ENCODE measurements around the gene KRTAP4-1.
"Not testable (repeated sequence)": the region's sequence is repeated elsewhere in the genome, so short reads cannot be mapped to it uniquely, and the experiment has no call there.

Gene KRTAP4-1

GRCh38 chr17:41177727-41178271, 6.9 kb downstream of the KRTAP4-1 start, which contains the start of gene KRTAP4-2:
Gene KRTAP4-2, minus strand, starts transcription at chr17:41178221. Its CDS starts 57 bp downstream, at chr17:41178164.
- DNase-seq: no peak
- in situ Hi-C loops (cut with MboI; ENCODE audit: low pct_unique_long_range_greater_than_20kb, low sequenced_read_pairs): no loop called here

DNA sequence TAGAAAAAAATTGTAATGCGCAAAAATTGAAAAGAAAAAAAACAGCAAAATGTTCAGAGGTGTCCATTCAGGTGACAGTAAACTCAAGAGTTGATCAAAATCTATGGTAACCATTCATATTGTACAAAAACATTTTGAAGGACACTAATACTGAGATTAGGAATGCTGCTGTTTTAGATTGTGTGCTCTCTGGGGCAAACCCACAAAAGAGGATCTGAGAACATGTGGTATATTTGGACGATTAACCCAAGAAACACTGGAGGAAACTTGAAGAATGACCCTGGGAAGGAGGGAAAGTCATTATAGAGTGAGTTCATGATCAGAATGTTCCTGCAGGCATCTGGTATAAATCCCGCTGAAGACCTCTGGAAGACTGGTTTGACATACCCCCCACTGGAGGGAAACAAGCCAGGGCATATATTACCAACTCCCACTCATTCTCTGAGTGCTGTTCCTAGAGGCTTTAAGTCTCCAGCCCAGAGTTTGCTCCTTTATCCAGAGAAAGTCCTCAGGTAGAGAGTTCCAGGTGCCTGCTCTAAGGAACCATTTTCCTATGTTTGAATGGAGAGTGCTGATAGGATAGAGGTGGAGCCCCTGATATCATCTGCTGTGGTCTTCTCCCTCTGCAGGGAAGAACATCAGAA, 7.8 kb downstream of the KRTAP4-1 start:
- peak; percentile 3 for DNase-seq
- in situ Hi-C loops (cut with MboI; ENCODE audit: low pct_unique_long_range_greater_than_20kb, low sequenced_read_pairs): no loop called here

- in situ Hi-C loops (cut with MboI; ENCODE audit: low pct_unique_long_range_greater_than_20kb, low sequenced_read_pairs): no loop called here
- DNase-seq: no peak
Observed at GRCh38 chr17:41171886-41172285, 12.8 kb downstream of the KRTAP4-1 start.

DNA sequence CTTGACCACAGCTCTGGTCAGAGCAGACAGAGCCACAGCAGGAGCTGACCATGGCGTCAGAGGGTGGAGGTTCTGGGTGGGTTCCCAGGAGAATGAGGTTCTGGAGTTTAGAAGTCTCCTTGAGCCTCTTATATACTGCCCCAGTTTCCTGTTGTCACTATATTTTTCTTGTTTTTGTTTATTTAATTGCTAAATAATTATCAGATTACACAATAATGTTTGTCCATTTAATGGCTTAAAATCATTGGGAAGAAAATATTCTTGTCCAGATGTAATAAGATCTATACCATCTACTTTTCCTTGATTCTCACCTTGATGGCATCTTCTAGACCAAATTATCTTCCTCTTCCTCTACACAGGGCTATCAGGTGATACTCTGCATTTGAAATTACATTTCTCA, 16.6 kb downstream of the KRTAP4-1 start, which contains the start of gene KRTAP4-3:
TSS of gene KRTAP4-3 (minus strand) at position 101 of the 400 bp plus-strand sequence. CDS start at position 52, 49 bp downstream.
- in situ Hi-C loops (cut with MboI; ENCODE audit: low pct_unique_long_range_greater_than_20kb, low sequenced_read_pairs): no loop called here
- no peak for DNase-seq

- no peak for DNase-seq
- in situ Hi-C loops (cut with MboI; ENCODE audit: low pct_unique_long_range_greater_than_20kb, low sequenced_read_pairs): no loop called here
Observed at GRCh38 chr17:41167561-41167960, 17.1 kb downstream of the KRTAP4-1 start.

DNA sequence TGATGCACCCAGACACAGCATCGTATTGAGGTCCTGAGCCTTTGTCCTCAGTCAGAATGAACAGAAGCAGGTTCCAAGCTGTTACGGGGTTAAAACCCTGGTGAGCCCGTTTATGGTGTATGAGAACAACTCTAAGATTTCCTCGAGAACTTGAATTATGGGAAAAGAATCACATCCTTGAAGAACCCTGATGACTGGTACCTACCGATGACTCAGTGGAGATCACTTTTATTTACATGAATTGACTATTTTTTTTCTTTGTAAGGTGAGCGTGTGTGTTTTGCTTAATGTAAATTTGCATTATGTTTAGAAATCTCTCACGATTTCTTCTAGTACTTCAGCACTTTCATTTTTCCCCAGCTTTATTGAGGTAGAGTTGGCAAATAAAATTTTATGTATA, 20.9 kb downstream of the KRTAP4-1 start:
- DNase-seq: no peak
- in situ Hi-C loops (cut with MboI; ENCODE audit: low pct_unique_long_range_greater_than_20kb, low sequenced_read_pairs): no loop called here

GRCh38 chr17:41160648-41161047, 24.1 kb downstream of the KRTAP4-1 start, which contains the start of gene KRTAP4-4:
Gene KRTAP4-4, minus strand, starts transcription at chr17:41160748. Its CDS starts 57 bp downstream, at chr17:41160691.
- in situ Hi-C loops (cut with MboI; ENCODE audit: low pct_unique_long_range_greater_than_20kb, low sequenced_read_pairs): no loop called here

DNA sequence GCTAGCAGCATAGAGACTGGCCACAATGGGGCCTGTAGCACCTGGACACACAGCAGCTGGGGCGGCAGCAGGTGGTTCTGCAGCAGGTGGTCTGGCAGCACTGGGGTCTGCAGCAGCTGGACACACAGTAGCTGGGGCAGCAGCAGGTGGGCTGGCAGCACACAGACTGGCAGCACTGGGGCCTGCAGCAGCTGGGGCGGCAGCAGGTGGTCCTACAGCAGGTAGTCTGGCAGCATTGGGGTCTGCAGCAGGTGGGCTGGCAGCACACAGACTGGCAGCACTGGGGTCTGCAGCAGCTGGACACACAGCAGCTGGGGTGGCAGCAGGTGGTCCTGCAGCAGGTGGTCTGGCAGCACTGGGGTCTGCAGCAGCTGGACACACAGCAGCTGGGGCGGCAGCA, 24.5 kb downstream of the KRTAP4-1 start:
- in situ Hi-C loops (cut with MboI; ENCODE audit: low pct_unique_long_range_greater_than_20kb, low sequenced_read_pairs): not testable (repeated sequence)

More at GRCh38 chr17:41160648-41161047, 24.1 kb downstream of the KRTAP4-1 start, which contains the start of gene KRTAP4-4:
- no peak for DNase-seq

GRCh38 chr17:41153856-41154255, 30.9 kb downstream of the KRTAP4-1 start:
- in situ Hi-C loops (cut with MboI; ENCODE audit: low pct_unique_long_range_greater_than_20kb, low sequenced_read_pairs): no loop called here

More for the DNA sequence above, 24.5 kb downstream of the KRTAP4-1 start:
- DNase-seq: not testable (repeated sequence)

DNA sequence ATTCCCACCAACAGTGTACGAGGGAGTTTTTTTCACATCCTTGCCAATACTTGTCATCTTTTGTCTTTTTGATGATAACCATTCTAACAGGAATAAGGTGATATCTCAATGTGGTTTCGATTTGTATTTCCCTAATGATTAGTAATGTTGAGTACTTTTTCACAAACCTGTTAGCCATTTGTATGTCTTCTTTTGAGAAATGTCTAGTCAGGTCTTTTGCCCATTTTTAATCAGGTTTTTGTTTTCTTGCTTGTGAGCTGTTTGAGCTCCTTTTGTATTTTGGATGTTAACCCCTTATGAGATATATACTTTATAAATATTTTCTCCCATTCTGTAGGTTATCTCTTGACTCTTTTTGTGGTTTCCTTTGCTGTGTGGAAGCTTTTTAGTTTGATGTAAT, 33.2 kb downstream of the KRTAP4-1 start:
- in situ Hi-C loops (cut with MboI; ENCODE audit: low pct_unique_long_range_greater_than_20kb, low sequenced_read_pairs): no loop called here
- no peak for DNase-seq

More at GRCh38 chr17:41153856-41154255, 30.9 kb downstream of the KRTAP4-1 start:
- DNase-seq: peak; percentile 40

DNA sequence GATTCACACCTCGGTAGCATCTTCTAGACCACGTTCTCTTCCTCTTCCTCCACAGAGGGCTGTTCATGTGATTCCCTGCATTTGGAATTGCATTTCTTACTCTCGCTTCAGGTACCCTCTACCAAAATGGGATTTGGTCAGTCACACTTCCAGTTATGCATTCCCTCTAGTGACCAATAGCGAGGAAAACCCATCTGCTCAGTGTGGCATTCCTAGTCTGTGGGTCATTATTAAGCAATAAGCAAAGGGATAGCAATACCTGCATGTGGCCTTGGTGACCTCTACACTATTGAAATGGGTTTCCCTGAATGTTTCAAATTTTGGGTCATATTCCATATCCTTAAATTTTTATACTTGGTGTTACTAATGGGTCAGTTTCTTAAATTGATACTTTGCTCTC, 34.7 kb downstream of the KRTAP4-1 start:
- in situ Hi-C loops (cut with MboI; ENCODE audit: low pct_unique_long_range_greater_than_20kb, low sequenced_read_pairs): no loop called here
- no peak for DNase-seq

DNA sequence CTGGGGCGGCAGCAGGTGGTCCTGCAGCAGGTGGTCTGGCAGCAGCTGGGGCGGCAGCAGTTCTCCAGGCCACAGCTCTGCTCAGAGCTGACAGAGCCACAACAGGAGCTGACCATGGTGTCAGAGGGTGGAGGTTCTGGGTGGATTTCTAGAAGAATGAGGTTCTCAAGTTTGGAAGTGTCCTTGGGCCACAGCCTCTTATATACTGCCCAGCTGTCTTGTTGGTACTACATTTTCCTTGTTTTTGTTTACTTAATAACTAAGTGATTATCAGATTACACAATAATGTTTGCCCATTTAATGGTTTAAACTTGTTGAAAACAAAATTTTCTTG, 35.1 kb downstream of the KRTAP4-1 start, which contains the start of gene KRTAP4-5:
TSS of gene KRTAP4-5 (minus strand) at position 174 of the 334 bp plus-strand sequence. CDS start at position 116, 58 bp downstream.
- in situ Hi-C loops (cut with MboI; ENCODE audit: low pct_unique_long_range_greater_than_20kb, low sequenced_read_pairs): no loop called here
- no peak for DNase-seq

DNA sequence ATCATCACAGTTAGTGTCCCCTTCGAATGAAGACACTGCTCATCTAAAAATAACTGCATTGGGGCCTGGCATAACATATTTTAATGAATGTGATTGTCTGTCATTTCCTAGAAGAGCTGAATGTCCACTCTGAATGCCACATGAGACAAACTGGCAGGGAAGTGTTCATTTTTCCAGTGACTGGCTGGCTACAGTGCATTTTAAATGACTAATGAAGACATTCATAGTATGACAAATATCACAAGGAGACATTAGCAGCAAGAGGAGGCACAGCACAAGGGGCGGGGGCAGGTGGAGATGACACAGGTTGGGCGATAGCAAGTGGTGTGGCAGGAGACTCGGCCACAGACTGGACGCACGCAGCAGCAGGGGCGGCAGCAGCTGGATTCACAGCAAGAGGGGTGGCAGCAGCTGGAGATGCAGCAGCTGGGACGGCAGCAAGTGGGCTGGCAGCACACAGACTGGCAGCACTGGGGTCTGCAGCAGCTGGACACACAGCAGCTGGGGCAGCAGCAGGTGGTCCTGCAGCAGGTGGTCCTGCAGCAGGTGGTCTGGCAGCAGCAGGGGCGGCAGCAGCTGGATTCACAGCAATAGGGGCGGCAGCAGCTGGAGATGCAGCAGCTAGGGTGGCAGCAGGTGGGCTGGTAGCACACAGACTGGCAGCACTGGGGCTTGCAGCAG, 35.6 kb downstream of the KRTAP4-1 start:
- in situ Hi-C loops (cut with MboI; ENCODE audit: low pct_unique_long_range_greater_than_20kb, low sequenced_read_pairs): not testable (repeated sequence)

GRCh38 chr17:41147531-41148204, 37.0 kb downstream of the KRTAP4-1 start:
- no peak for DNase-seq
- in situ Hi-C loops (cut with MboI; ENCODE audit: low pct_unique_long_range_greater_than_20kb, low sequenced_read_pairs): no loop called here

More for the DNA sequence above, 35.6 kb downstream of the KRTAP4-1 start:
- not testable (repeated sequence) for DNase-seq

DNA sequence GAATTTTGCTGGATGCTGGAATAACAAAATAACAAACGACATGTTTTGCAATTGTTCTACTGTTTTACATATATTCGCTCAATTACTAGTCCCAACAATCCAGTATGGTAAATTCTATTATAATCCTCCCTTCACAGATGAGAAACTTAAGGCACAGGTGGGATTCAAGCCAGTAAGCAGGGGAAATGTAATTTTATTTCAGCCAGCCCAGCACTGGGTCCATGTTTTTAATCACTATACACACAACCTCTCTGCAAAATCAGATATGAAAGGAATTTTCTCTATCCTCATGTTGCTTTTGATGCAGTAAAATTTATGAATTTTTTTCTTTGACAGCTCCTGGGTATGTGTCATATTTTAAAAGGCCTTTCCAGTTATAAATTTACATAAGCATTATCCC, 39.5 kb downstream of the KRTAP4-1 start:
- DNase-seq: no peak
- in situ Hi-C loops (cut with MboI; ENCODE audit: low pct_unique_long_range_greater_than_20kb, low sequenced_read_pairs): no loop called here

GRCh38 chr17:41144846-41145245, 39.9 kb downstream of the KRTAP4-1 start:
- DNase-seq: no peak
- in situ Hi-C loops (cut with MboI; ENCODE audit: low pct_unique_long_range_greater_than_20kb, low sequenced_read_pairs): no loop called here

DNA sequence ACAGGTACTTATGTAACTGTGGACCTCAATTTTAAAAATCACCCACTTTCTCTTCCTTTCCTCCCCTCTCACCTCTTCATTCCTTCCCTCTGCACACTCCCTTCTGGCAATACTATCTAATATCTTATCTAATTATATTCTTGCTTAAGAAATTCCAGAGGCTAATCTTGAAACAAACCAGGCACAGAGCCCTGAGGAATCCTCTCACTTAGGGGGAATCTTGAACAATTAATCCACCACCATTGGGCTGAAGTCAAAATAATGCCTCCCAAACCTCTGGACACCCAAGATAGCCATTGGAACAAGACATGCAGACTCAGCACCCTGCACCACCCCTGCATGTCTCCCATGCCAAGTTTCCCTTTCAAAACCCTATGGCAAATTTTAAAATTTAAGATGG, 43.4 kb downstream of the KRTAP4-1 start:
- no peak for DNase-seq
- in situ Hi-C loops (cut with MboI; ENCODE audit: low pct_unique_long_range_greater_than_20kb, low sequenced_read_pairs): no loop called here

- no peak for DNase-seq
- in situ Hi-C loops (cut with MboI; ENCODE audit: low pct_unique_long_range_greater_than_20kb, low sequenced_read_pairs): no loop called here
Observed at GRCh38 chr17:41140360-41141131, 44.2 kb downstream of the KRTAP4-1 start, which contains the start of gene KRTAP4-6. Gene KRTAP4-6, minus strand, starts transcription at chr17:41140544. Its CDS starts 57 bp downstream, at chr17:41140487.

GRCh38 chr17:41139865-41140264, 44.8 kb downstream of the KRTAP4-1 start:
- in situ Hi-C loops (cut with MboI; ENCODE audit: low pct_unique_long_range_greater_than_20kb, low sequenced_read_pairs); DNase-seq: not testable (repeated sequence)

Measured in KBM-7 (cell line).